ENCODE data around the gene RTKN. TPM values are rescaled to one million over a fixed set of nuclear protein-coding genes. Genes with fewer than 3 reads are reported as not detected.

Gene RTKN
- total and polyA plus RNA-seq, 9 of the 15 experiments (the other 6 are each of a cell fraction or from before 2014, with no cell fraction given): 0.14 to 6.9 (median 3.6) TPM

- TF ChIP-seq KLF13 (tag; IDR thresholded peaks at IDR 0.05; ENCODE audit: borderline replicate concordance, low read depth): peak; percentile 58; the same call in 1 of the 2 replicates
- no peak for TF ChIP-seq DLX4 (CRISPR knock-in tag; IDR thresholded peaks at IDR 0.05)
- no peak for TF ChIP-seq MYBL2 (IDR thresholded peaks at IDR 0.05; ENCODE audit: low read depth)
- TF ChIP-seq MYBL2 (CRISPR knock-in tag; IDR thresholded peaks at IDR 0.05; ENCODE audit: borderline replicate concordance): no peak
- TF ChIP-seq SMAD4 (CRISPR knock-in tag; conservative IDR thresholded peaks at IDR 0.05): no peak; the same call in 1 of the 2 replicates
- TF ChIP-seq NCOR1 (IDR thresholded peaks at IDR 0.05): no peak
- no peak for TF ChIP-seq NFXL1 (CRISPR knock-in tag; IDR thresholded peaks at IDR 0.05)
- TF ChIP-seq SOX6 (IDR thresholded peaks at IDR 0.05): peak; percentile 73
- TF ChIP-seq ZNF512 (tag; IDR thresholded peaks at IDR 0.05): no peak
- TF ChIP-seq ELK3 (CRISPR knock-in tag; IDR thresholded peaks at IDR 0.05): no peak
- TF ChIP-seq ZNF395 (CRISPR knock-in tag; IDR thresholded peaks at IDR 0.05): peak; percentile 81; the same call in 1 of the 2 replicates
- 0 out of 4 replicates have a peak, but pooled peaks of 1 of the 2 experiments have one; percentile 63 for TF ChIP-seq BCLAF1 (IDR thresholded peaks at IDR 0.05; ENCODE audit: borderline replicate concordance in 1 of 2, control insufficient read depth in 1 of 2, low read depth in 2 of 2, low read length in 1 of 2)
- no peak for TF ChIP-seq PBX2 (CRISPR knock-in tag; IDR thresholded peaks at IDR 0.05; ENCODE audit: low read depth)
- no peak for TF ChIP-seq PBX2 (tag; conservative IDR thresholded peaks at IDR 0.05; ENCODE audit: low read depth)
- no peak for TF ChIP-seq DMBX1 (CRISPR knock-in tag; IDR thresholded peaks at IDR 0.05; ENCODE audit: borderline replicate concordance)
Observed at GRCh38 chr2:74391580-74392448, 49.9 kb downstream of the RTKN start (continued).

Measured in K562 (cell line).